DMS153 treated with DMSO at 0.1 percent for 48 hours (cell line): ENCODE results near the gene GMIP.

Experiments used
- DNase-seq: peaks from one replicate; lab custom pipeline; 2025; ENCODE audit not compliant: unreplicated experiment; lab: John Stamatoyannopoulos, UW

Gene GMIP

DNA sequence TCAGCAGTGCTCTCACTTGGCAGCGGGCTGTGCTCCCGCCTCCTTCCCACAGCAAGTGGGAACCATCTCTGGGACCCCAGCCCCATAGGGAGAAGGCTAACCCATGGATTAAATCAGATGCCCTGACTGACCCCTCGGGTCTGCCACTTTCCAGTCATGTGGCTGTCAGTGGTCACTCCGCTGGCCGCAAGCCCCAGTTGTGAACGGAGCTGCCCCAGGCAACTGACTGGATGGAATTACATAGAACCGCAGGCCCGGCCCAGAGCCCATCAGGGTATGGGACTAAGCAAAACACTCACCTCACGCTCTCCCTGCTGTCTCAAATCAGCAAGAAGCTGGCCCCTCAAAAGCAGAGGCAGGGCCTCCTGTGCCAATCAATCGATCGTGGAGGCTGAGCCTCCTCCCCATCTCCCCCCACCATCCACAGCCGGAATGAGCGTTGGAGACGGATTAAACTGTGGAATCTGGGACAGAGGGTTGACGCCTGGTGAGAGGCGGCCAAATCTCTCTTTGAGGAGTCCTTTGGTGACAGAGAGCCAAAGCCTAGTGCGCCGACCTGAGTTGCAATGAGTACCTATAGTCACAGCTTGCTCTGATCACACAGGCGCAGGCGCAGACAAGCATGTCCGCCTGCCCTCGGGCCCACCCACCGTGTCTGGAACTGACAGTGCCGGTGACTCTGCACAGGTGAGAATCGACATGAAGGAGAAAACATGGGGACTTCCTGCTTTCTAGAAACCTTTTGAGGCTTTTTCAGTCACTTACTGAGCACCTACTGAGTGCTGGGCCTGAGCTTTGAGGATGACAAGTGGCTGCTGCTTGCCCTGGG lies 63.7 kb downstream of the GMIP start:
- no peak for DNase-seq
